ENCODE data around the gene ECI1. TPM values are rescaled to one million over a fixed set of nuclear protein-coding genes. Genes with fewer than 3 reads are reported as not detected.

Gene ECI1
- total and polyA plus RNA-seq, 2 of the 13 experiments (the other 11 are each of a cell fraction or from before 2014, with no cell fraction given): 82.0 to 102 TPM

- TF ChIP-seq THAP11 (CRISPR knock-in tag; IDR thresholded peaks at IDR 0.05) (no peak), BRD4 (CRISPR knock-in tag; IDR thresholded peaks at IDR 0.05) (no peak), ZFAT (CRISPR knock-in tag; conservative IDR thresholded peaks at IDR 0.05) (no peak)
Measured at GRCh38 chr16:2233872-2234812, 17.2 kb downstream of the ECI1 start (continued).

- no peak overlapping the region for H3K4me2 ChIP-seq (ENCODE audit: low read depth, low read length)
- H2AFZ ChIP-seq (ENCODE audit: low read length): no peak overlapping the region
- H3K4me3 ChIP-seq (replicated peaks in 1 of 3; ENCODE audit: insufficient read depth in 1 of 3, low read depth in 2 of 3, low read length in 3 of 3): no peak overlapping the region
- no peaks in the 10 kb centered on the region for H3K27me3 ChIP-seq (ENCODE audit: control insufficient read depth in 1 of 2, insufficient read depth in 2 of 2, low read length in 2 of 2)
- ChIA-PET CTCF (ENCODE audit: low intra/inter-chr PET ratio, low total read pairs) (no interaction called here), POLR2A (no interaction called here)
- ATAC-seq (no peak), DNase-seq (ENCODE audit: low spot score) (no peak), FAIRE-seq (no peak)
- H3K36me3 ChIP-seq (replicated peaks in 1 of 2; ENCODE audit: control insufficient read depth in 1 of 2, insufficient read depth in 2 of 2, low read length in 2 of 2): peaks cover 22 to 39% of the 10 kb centered on the region in 2 experiments; a peak in 4 of 5 replicates
- TF ChIP-seq AGO2 (optimal IDR thresholded peaks at IDR 0.05; ENCODE audit: low read depth, low read length) (peak; percentile 61), SALL2 (CRISPR knock-in tag; IDR thresholded peaks at IDR 0.05) (no peak), MAFK (conservative IDR thresholded peaks at IDR 0.05 in 1 of 2, IDR thresholded peaks at IDR 0.05 in 1 of 2; ENCODE audit: low read length in 2 of 2) (no peak)
- H3K9ac ChIP-seq (ENCODE audit: insufficient read depth, low read depth, low read length): no peak overlapping the region
- 0 out of 2 replicates have a peak, but pooled peaks cover 2% of the 10 kb centered on the region for H4K20me1 ChIP-seq (ENCODE audit: insufficient read depth, low read length)
- WGBS (ENCODE audit: low lambda C conversion rate): 93% methylated on average over 6 of the region's 28 CpGs
- BruUV-seq (replicated peaks): no TSS peak
- H3K4me1 ChIP-seq (ENCODE audit: insufficient read depth, low read length): peaks cover 16% of the 10 kb centered on the region
- no peaks in the 10 kb centered on the region for H3K79me2 ChIP-seq (ENCODE audit: insufficient read depth, low read length)
- no peak overlapping the region for H3K27ac ChIP-seq (ENCODE audit: extremely low read length, insufficient read depth, low read length)
- H3K9me3 ChIP-seq (ENCODE audit: low read length): no peaks in the 10 kb centered on the region
- in situ Hi-C loops (cut with HindIII; ENCODE audit: extremely low pct_ligation_motif_present, low pct_unique_long_range_greater_than_20kb) (no loop called here), intact Hi-C loops (cut with micrococcal nuclease; ENCODE audit: unreplicated experiment) (no loop called here)
Measured at GRCh38 chr16:2233046-2233775, 18.2 kb downstream of the ECI1 start.

Measured in HepG2 (cell line).